SHP77 (cell line): ENCODE data around the gene FBXO3.
"Not testable (repeated sequence)": the region's sequence is repeated elsewhere in the genome, so short reads cannot be mapped to it uniquely, and the experiment has no call there.

Source experiments
- DNase-seq, 2 experiments: peaks; one replicate each; lab custom pipeline; 2025; lab: John Stamatoyannopoulos, UW

The FBXO3 gene, protein sequence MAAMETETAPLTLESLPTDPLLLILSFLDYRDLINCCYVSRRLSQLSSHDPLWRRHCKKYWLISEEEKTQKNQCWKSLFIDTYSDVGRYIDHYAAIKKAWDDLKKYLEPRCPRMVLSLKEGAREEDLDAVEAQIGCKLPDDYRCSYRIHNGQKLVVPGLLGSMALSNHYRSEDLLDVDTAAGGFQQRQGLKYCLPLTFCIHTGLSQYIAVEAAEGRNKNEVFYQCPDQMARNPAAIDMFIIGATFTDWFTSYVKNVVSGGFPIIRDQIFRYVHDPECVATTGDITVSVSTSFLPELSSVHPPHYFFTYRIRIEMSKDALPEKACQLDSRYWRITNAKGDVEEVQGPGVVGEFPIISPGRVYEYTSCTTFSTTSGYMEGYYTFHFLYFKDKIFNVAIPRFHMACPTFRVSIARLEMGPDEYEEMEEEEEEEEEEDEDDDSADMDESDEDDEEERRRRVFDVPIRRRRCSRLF

DNA sequence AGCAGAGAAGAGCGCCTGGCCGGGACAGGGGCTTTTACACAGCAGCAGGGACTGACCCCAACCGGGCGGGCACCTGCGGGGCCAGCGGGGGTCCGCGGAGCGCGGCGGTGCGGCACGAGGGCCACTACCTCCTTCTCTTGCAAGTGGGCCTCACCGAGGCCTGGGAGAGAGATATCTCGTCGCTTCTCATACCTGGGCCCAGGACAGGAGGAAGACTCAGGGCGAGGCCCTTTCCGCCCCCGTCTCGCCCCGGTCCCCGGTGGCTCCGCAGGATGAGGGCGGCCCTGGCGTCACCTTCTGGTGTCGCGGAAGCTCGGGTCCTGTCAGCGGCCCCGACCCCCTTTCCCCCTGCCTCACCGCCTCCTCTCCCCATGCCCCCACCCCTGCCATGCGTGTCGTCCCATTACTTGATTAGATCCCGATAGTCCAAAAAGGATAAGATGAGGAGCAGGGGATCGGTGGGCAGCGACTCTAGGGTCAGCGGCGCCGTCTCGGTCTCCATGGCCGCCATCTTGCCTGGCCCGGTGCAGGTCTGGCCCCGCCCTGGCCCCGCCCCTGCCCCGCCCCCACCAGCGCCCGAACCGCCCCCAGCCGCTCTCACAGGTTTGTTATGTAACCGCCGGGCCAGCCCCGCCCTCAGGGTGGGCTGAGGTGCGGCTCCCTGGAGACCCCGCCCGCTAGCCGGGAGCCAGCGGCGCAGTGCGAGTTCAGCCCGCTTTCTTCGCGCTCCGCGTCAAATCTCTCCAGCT is at the start of gene FBXO3:
FBXO3 (minus strand) TSS at position 534 of the 749 bp plus-strand sequence; CDS start at position 511, 23 bp downstream.
- DNase-seq, result peak; percentile 68 to 83

DNA sequence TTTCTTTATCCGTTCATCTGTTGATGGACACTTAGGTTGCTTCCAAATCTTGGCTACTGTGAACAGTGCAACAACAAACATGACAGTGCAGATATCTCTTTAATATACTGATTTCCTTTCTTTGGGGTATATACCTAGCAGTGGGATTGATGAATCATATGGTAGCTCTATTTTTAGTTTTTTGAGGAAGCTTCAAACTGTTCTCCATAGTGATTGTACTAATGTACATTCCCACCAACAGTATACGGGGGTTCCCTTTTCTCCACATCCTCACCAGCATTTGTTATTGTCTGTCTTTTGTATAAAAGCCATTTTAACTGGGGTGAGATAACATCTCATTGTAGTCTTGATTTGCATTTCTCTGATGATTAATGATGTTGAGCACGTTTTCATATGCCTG is 48.7 kb upstream of the FBXO3 start:
- DNase-seq, result not testable (repeated sequence)

DNA sequence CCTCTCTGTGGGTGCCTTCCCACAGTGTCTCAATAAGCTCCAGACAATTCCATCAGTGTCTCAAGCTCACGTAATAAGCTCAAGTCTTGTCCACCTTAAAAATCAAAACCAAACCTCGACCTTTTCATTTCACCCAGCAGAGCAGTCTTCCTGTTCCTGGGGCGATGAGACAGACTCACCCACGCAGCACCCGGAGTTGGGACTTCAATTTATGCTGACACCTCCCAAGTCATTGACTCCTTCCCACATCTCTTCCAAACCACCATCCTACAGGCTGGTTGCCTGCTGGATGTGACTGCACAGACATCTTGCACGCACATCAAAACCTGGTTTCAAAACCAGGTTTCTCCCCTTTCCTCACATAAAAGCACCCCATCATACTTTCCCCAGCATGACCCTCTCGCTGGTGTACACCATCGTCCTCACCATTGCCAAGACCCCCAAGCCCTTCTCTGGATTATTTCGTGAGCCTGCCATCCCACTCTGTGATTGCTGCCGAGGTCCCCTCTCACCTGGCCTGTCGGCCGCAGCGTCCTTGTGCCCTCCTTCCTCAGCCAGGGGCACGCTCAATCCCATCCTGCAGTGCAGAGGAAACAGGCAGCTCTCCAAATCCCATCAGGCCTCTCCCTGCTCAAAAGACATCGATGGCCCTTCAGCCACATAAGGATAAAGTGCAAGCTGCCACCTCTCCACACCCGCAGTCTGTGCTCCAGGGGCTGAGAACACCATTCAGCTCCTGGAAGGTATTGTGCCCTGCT is 45.1 kb upstream of the FBXO3 start:
- DNase-seq, result no peak

DNA sequence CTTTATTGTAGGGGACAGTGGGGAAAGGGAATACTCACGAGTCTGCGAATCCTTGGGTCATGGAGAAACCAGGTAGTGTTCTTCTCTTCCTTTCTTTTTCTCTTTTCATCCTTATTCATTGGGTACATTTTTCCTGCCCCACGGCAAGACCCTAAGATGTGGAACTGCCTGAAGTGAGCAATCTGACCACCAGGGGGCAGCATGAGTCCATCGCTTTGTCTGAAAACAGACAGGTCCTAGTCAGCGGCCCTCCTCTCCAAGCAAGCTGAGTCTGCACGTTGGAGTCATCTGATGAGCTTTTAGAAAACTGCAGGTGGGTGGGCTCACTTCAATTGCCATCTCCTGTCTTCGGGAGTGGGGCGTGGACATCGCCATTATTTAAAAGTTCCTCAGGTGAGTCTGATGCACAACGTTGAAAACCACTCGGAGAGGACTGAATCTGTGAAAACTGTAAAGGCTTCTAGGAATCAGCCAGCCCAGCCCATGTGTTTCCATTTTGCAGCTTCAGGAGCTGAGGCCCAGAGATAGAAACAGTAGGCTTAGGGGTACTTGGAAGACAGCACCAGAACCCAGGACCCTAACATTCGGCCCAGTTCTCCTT is 34.0 kb upstream of the FBXO3 start:
- DNase-seq, result peak; percentile 58 to 72

DNA sequence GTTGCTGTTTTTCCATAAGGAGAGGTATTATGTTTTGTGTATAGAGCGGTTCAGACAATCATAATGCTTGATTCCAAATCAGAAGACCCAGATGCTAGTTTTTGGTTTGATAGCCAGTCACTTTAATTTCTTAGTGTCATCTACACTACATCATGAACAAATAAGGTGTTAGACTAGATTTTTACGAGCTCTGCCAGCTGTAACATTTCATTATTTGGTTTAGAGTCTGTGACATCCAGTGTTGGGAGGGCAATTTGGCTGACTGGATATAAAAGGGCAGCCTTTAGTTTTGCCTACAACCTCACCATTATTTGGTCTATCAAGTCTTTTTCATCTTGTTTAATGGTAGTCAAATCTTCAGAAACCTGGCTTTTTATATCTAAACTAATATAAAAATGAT is 30.2 kb upstream of the FBXO3 start:
- DNase-seq, result no peak

DNA sequence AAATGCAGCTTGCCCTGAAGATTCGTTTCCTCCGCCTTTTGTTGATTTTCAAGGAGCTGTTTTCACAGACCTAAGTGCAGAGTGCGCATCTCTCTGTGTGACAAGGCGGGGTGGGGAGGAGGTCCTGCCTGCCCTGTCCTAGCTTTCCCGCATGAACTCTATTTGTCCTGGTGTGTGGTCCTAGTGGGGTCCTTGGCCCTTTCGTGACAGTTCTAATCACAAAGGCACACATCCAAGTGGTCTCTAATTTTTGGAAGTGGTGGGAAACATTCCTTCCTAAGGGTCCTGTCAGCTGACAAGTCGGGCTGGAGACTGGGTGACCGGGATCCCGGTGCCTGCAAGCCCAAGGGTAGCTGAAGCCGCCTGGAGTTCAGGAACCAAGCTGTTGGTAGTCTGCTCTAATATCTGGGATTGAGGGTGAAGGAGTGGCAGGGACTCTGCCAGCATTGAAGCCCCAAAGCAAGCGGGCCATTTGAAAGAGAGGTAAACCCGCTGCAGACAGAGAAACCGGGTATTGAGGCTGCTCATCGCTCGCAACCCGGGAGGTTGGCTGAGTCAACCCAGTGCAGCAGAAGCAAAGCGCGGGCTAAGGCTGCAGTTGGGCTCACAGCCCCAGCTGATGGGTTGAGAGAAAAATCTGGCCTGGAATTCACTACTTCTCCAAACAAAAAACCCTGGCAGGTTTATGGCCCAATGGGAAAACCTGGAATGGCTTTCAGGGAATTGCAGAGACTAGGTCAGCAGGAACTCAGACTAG is 28.1 kb upstream of the FBXO3 start:
- peak; percentile 60 to 68 for DNase-seq

DNA sequence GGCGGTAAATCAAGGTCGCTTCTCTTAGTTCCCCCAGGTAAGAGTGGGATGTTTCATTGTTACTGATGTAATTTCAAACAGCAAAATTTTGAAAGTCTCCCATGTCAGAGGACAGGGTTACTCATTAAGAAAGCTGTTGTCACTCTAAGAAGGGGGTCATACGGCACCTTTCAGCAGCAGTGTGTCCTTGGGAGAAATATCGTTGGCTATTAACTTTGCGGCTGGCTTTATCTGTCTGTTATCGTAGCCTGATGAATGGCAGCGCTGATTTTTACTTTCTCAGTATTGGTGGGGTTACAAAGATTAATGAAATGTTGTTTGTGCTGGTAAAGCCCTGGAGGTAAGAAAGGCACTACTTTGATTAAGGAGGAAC is 27.5 kb upstream of the FBXO3 start:
- no peak for DNase-seq

DNA sequence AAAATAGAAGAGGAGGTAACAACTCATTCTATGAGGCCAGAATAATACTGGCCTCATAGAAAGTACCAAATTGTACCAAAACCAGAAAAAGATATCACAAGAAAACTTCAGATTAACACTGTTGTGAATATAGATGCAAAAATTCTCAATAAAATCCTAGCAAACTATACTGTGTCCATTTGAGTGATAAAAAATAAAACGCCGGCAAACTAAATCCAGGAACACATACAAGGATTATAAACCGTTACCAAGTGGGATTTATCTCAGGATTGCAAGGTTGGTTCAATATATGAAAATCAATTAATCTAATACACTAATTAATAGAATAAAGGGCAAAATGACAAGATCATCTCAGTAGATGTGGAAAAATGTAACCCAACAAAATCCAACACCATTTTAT is 23.6 kb upstream of the FBXO3 start:
- DNase-seq, result no peak

DNA sequence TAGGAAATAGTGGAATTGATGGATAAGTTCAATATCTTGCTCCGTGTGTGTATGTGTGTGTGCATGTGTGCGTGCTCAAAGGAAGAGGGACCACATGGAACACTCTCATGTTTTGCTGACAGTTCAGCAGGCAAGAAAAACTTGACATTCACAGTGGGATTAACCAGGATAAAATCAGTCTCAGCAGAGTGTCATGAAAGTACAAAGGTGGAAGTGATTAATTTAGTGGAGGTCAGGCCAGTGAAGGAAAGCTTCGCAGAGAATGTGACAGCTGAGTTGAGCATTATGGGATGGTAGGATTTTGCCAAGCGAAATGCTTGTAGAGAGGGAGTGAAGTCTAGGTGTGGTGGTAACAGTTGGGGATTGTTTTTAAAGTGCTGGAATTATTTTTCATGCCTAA is 15.7 kb upstream of the FBXO3 start:
- DNase-seq, result no peak

DNA sequence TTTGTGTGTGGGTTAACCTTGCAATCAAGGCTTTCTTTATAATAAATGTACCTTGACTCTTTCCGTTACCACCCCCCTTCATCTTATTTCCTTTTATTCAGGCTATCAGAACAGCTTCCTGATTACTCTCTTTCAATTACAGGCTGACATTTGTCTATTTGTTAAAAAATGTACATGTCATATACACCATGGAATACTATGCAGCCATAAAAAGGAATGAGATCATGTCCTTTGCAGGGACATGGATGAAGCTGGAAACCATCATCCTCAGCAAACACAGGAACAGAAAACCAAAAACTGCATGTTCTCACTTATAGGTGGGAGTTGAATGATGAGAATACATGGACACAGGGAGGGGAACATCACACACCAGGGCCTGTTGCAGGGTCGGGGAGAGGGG is 13.8 kb upstream of the FBXO3 start:
- not testable (repeated sequence) for DNase-seq

DNA sequence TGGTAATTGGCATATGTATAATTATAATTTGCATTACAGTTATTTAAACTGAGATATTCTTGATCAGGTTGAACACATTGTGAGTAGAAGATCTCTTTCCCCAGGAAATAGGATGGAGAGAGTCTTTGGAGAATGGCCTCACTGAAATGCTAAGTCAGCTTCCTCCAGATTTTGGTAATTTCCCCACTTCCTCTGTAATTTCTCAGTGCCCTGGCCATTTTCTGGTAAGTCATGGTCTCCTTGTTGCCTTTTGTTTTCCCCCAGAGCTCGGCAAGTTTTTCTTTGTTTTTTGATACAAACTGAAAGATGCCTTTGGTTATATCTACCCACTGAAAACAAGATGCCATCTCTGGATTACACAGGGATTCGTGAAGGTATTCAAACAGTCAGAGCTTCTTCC is 12.8 kb upstream of the FBXO3 start:
- DNase-seq, result no peak

DNA sequence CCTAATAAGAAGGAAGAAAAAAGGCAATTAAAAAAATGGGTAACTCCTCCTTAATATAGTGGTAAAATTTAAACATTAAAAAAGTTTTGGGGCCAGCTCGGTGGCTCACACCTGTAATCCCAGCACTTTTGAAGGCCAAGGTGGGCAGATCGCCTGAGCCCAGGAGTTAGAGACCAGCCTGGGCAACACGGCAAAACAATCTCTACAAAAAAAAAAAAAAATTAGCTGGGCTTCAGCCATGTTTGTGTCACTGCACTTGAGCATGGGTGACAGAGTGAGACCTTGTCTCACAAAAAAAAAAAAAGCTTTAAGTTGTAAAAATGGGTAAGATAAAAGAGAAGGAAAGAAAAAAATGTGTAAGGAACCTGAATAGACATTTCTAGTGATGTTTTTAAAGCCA is 11.3 kb upstream of the FBXO3 start:
- no peak for DNase-seq

DNA sequence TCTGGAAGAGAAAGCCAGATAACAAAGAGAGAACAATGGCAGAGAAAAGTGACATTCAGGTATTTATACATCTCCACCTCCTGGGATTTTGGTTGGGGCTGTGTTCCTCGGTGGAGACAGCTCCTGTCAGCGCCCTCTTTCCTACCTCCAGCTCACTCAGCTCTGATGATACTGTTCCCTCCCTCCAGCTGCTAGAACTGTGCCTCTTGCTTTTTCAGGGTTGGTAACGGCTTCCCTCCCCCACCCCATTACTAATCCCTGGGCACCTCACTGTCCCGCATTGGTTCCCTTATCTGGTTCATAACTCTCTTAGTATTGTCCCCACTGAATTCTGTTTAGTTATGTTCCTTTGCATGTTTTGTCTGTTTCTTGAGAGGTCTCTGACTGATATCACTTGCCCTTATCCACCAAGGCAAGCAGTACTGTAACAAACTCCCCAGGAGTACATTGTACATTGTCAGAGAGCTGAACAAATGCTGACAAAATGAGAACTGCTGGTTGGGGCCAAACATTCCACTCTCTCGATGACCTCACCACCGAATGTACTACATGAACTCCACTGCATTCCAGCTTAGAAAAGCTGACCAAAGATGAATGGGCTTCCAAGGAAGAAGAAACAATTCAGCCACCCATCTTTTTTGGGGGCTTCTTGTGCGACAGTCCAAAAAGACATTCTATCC is 5.7 kb upstream of the FBXO3 start:
- no peak for DNase-seq

DNA sequence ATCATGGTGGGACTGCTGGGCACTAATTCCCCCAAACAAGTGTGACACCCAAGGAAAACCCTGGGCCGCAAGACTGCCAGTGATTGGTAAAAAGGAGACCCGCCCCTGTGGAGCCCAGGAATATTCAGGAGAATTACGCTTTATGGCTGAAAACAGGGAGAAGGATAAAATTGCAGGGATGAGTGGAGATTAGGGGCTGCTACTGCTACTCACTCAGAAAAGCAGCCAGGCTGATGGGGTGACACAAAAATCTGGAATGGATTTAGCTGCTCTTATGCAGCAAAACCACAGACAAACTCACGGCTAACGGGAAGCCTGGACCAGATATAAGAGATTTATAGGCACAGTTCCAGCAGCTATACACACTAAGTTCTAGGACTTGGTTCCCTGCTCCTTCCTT is 4.4 kb upstream of the FBXO3 start:
- DNase-seq, result no peak

DNA sequence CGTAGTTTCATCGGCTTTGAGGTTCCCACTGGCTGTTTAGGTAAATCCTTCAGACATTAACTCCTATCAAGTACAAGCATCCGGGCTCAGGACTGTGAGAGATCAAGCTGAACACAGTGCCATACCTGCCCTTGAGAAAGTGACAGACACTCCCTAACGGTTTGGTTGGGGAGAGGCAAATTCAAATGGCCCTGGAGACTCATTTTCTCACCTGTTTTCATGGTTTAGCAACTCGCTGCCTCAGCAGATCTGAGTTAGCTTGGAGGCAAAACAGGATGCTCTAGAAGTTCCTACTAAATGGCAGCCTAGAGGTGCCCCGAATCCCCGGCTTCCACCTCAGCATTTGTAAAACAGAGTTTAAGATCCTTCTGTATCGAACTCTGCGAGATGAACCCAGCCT is 3.6 kb upstream of the FBXO3 start:
- DNase-seq, result no peak

DNA sequence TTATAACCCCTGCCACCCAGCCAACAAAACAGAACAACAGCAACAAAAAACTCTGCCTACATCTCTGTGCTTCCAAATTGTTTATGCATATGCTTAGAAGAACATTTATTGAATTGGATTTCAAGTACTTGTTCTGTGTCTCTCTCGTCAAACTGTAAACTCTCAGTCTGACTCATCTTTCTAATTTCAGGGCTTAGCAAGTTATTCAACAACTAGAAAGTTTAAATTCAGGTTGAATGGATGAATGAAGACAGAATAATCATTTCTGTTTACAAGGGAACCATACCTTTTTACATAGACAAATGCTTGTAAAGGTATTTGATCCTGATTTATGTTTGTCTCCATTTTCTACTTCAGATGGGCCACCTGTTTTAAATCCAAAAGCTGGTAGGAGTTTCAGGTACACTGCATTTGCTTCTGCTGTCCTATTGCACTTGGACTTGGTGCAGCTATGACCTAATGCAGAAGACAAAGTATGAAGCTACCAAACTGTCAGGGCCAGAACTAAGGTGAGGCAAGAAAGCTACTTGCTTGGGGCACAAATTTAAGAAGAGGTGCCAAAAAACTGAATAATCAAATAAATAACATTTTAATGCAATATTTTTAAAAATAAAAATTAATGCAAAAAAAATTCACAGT is 1.6 kb upstream of the FBXO3 start:
- no peak for DNase-seq

DNA sequence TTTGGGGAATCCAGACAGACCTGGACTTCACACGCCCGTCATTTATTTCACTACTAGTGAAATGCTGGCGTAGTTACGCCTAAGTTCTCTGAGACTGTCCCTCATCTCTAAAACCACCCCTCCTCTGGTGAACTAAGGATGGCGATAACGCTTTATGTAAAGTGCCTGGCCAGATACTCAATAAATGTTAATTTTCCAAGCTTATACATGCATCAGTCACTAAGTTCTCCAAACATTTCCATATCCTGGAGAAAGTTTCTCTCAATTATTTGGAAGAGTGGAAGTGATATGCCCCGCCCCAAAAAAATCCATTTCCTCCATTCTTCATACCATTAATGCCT is 1.1 kb upstream of the FBXO3 start:
- no peak for DNase-seq

DNA sequence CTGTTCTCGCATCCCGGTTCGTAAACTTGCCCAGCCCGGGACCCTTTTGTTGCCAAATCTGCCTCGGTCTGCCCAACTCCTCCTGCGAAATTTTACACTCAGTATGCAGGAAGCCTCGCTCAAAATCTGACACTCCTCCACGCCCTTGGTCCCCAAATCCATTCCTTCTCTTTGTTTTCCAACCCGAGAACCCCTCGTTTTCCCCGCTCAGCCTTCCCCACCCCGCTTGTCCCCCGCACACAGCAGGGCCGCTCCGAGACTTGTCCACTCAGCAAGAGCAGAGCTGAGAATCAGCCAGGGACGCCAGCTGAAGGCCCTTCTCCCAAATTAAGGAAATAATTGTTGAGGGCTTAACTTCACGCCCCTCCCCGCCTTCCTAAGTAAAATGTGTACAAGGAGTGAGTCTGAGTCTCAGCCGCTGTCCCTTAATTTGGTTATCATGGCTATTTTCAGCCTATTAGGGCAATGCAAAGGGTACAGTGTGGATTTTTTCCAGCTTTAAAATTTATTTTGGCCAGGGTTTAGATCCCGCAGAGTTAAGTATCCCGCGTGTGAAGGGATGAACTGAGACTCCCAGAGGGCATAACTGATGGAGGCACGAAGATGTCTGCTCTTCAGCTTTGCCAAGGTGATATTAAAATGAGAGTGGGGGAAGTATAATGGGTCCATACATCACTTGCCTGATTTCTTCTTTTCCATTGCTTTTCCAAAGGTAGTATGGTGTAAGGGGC is 581 bp upstream of the FBXO3 start:
- no peak for DNase-seq

DNA sequence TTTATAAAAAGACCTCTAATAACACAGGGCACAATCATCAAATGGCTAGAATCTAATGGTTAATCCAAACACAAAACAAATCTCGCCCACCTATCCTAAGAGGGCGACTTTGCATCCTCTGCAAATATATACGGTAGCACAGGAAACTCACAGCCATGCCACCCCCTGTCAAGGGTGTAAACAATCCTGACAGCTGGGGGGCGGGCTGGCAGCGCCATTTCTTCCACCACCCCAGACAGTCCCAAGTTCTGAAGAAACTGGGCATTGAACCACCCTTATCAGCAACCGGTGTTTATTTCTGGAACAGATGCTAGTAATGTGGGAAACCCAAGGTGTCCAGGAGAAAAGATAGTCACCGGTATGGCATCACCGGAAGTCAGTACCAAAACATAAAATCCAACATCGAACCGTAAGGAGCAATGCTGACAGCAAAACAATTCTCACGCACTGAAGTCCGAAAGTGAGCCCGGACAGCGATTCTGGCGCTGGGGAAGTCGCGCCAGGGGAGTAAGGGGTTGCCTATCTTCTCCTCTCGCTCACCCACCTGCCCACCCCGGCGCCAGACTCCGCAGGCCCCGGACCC is 825 bp downstream of the FBXO3 start:
- DNase-seq, result no peak
